ENCODE measurements around the gene RPE65.
"Not testable (repeated sequence)": the region's sequence is repeated elsewhere in the genome, so short reads cannot be mapped to it uniquely, and the experiment has no call there.

Gene RPE65

DNA sequence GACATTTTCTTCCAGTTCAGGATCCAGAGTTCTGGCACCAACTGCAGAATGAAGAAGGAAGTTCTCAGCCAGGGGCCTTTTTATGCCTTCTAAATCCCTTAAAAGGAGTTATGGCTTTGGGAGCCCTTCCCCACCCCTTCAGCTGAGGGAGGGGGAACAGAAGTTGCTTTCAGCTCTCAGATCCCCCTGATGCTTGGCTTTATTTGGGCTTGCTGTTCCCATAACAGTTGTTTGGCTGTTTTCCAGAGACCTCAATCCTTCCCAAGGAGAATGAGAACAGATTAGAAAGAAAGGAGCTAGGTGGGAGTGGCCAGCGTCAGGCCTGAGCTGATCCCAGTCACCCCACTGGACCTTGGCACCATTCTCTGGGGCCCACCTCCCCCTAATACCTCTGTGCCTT, at the start of gene RPE65:
Gene RPE65 (minus strand): TSS at position 54 of the 400 bp plus-strand sequence. CDS start 49 bp downstream, at position 5.
- peak in 4 of 56 donors; percentile 1 to 30 (median 4) for DNase-seq

DNA sequence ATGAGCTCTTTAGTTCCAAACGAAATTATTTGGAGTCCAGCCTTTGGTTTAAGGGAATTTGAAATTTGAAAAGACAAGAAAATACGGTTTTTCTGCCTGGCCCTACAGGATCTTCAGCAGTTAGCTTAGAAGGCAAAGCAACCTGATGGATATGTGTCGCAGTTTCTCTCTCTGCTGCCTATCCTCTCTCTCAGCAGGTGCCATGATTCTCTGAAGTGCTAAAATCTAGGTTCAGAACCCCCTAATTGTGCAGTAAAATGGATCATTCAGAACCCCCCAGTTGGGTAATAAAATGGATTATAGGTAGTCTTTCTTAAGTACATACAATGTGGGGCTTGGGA, 47.6 kb upstream of the RPE65 start:
- DNase-seq = no peak

DNA sequence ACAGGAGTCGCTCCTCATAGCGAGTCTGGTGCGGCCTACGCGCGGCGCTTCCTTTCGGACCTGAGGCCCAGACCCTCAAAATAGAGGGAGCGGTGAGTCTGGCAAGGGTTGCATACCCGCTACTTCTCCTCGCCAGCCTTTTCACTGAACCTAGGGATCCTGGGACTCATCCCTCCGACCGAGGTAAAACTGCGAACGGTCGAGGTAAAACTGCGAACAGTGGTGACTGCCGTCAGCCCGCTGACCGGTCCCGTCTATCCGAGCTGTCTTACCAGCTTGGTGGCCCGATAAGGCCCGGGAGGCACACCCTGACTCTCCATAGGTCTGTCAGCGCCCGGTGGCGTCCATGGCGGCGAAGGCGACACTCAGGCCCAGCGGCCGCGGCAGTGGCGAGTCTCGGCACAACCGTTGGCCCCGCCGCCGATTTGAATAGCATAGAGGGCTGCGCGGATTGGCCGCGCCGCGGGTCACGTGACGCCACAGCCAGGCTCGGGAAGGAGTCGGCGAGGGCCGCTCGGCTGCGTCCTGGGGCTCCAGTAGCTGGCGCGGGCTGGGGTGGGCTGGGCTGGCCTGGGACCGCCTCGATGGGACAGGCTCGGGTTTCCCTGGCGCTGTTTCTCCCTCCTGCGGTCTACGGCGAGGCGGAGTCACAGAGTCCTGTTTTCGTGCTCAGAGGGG, 47.1 kb upstream of the RPE65 start, which contains the start of gene DEPDC1:
Gene DEPDC1 (minus strand): TSS at position 403 of the 678 bp plus-strand sequence. CDS start 83 bp downstream, at position 320.
- peak; percentile 33 to 93 (median 82) for DNase-seq

DNA sequence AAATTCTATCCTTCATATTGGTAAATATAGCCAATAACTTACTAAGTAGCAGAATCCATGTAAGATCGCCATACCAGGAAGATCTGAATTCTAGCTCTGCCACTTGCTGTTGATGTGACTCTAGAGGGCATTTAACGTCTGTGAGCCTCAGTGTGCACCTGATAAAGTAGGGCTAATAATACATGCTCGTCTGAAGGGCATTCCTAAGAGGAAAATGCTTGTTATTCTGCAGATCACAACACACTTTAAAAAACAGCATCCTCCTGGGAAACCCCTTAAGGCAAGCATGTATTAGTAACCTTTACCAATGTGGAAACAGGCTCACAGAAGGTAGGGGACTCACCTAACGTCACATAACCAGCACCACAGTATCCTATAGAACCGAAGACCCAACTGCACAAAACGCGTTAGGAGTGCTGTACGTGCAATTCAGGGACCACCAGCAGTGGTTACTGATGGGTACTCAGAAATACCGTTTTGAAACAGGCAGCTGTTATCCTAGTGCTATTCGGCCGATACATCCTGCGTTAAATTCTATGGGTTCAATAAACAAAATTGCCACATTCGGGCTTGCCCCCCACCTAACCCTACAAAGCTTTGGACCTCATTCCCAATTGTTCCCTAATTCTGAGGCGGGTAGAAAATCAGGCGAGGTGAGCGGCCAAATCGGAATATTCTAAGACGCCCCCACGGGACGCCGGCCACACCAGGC, 46.4 kb upstream of the RPE65 start:
- no peak for DNase-seq

DNA sequence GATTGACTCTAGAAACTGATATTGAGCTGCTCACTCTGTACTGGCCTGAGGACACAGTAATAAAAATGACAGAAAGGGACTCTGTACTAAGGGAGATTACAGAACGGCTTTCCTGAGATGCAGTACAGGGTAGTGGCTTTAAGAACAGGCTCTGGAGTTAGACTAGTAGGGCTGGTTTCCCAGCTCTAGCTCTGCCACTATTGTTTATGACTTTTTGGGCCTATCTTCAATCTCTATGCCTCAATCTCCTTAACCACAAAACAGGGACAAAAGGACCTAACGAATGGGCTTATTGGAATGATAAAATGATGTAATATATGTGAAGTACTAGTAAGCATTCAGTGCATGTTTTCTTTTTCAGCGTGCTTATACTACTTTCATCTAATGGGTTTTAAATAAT, 45.8 kb upstream of the RPE65 start:
- DNase-seq = no peak

DNA sequence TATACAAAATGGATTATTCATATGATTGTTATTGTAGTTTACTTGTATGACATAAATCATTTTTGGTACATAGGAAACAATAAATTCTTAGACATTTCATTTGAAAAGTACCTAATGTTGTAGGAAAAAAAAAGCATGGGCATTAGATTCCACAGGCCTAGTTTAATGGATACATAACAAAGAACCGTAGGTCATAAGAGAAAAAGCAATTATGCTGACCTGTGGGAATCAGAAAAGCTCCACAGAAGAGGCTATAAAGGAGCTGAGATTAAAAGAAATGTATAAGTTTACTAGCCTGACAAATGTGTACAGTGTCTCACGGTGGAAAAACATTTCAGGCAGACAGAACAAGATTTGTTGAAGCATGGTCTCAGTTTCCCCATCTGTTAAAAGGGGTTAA, 43.4 kb upstream of the RPE65 start:
- DNase-seq = no peak

DNA sequence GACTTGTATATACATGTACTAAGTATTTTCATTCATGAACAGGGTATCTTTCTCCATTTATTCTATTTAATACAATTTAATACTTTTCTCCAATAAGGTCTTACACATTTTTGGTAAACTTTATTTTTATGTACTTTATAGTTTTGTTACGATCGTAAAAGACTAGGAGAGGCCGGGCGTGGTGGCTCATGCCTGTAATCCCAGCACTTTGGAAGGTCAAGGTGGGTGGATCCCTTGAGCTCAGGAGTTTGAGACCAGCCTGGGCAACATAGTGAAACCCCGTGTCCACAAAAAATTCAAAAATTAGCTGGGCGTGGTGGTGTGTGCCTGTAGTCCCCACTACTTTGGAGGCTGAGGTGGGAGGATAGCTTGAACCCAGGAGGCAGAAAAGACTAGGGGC, 42.5 kb upstream of the RPE65 start:
- not testable (repeated sequence) for DNase-seq

DNA sequence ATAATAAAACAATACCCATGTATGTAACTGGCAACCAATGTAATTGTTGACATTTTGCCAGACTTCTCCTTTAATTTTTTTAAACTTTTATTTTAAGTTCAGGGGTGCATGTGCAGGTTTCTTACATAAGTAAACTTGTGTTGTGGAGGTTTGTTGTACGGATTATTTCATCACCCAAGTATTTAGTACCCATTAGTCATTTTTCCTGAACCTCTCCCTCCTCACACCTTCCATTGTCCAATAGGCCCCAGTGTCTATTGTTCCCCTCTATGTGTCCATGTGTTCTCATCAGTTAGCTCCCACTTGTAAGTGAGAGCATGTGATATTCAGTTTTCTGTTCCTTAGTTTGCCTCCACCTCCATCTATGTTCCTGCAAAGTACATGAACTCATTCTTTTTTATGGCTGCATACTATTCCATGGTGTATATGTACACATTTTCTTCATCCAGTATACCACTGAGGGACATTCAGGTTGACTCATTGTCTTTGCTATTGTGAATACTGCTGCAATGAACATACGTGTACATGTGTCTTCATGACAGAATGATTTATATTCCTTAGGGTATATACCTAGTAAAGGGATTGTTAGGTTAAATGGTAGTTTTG, 40.4 kb upstream of the RPE65 start:
- DNase-seq = no peak

DNA sequence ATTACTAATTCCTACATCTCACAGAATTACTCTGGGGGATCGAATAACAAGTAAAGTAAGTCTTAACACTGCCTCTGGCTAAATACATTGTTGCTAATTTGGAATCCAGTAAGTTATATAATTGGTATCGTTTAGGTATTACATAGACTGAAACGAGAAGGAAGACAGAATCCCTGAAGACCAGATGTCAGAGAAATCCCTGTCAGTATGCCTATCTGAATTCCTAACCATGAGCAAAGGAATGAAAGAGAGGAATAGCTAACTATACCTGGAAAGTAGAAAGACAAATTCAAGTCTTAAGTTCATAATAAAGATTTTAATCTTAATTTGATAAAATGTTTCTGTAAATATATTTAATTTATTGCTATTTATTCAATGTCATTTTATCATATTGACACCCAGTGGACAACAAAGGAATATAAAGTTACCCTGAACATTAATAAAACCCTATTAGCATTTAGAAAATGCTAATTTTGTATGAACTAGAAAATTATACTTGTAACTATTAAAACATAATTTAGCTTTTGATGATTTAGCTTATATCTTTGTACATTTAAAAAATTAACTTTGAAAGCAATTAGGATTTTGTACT, 35.8 kb upstream of the RPE65 start:
- DNase-seq = no peak

DNA sequence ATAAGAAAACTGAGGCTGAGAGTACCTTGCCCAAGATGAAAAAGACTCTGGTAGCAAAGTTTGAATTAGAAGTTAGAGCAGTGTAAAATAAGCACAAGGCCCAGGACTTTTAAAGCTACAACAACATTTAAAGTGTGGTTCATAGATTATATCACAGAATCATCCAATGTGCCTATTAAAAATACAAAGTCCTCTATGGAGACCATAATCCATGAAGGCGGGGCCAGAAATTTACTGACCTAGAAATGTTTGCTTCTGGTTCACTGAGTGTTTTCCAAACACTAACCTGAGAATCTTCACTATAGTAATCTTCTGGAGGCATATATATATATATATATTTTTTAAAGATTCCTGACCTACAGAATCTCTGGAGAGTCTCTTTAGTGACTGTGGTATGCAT, 34.9 kb upstream of the RPE65 start:
- no peak for DNase-seq

DNA sequence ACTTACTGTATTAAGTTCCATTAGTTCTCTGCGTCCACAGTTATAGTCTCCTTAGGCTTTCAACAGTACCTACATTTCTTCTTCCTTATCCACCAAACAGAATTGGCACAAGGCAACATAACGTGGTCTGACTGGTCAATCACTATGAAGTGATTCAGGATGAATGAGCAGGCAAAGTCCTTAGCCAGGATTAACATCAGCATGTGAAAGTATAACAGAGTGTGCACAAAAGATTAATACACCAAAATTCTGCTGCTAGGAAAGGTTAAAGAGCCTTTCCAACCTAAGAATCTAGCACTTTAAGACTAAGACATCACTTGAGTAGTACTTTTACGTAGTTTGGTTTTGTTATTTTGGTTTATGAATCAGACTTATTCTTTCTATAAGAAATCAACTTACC, 31.3 kb upstream of the RPE65 start:
- no peak for DNase-seq

DNA sequence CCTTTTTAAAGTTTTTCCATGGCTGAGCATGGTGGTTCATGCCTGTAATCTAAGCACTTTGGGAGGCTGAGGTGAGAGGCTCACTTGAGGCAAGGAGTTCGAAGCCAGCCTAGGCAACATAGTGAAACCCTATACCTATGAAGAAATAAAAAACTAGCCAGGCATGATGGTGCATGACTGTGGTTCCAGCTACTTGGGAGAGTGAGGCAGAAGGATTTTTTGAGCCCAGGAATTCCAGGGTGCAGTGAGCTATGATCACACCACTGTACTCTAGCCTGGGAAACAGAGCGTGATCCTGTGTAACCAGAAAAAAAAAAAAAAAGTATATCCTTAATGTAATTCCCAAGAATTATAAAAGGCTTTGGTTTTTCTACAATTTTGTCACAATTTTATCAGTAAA, 29.7 kb upstream of the RPE65 start:
- no peak for DNase-seq

DNA sequence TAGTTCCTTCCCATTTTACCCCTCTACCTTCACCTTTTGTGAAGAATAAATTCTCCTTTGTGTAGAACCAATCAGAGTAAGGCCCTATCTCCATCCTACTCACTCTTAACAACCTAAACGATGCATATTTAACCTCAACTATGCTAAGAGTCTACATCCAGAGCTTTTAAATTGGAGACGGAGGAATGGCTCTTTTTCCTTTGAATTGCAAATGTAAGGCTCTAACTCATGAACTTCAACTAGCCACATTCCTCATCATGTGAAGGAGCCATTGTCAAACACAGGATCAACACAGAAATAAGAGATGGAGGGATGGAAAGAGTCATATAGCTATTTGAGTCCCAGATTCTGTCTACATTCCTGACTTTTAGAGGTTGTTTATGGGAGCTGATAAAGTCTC, 28.9 kb upstream of the RPE65 start:
- DNase-seq = no peak

DNA sequence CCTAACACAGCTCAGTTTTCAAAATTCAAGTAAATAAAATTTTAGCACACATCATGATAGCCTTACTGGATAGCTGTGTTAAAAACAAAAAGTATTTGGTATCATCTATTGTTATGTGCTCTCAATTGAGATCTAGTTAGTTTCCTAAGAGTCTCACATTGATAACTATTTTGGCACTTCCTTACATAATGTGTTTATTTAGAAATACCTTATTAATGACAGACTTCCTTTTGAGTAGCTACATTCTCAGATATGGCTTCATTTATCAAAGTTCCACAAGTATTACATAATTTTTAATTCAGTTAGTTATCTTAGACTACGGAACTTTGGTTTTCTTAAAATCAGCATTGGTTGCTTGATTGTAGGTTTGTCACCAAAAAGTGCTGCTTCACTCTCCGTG, 26.9 kb upstream of the RPE65 start:
- not testable (repeated sequence) for DNase-seq

DNA sequence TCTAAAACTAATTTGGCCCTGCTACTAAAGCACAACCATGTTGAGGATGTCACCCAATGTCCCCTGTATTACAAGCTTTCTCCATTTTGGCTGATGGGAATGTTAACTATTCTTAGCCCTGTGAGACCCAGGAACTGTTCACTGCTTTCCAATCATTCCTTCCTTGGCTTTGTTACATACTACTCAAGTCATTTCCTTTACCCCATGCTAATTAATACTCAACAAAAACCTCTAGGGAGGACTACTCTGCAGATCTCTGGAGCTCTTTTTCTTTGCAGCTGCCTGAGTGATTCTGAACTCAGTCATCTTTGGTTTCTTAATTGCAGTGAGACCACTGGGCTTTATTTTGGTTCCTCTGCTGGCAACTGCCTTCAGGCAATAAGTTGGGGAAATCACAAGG, 23.3 kb upstream of the RPE65 start:
- no peak for DNase-seq

DNA sequence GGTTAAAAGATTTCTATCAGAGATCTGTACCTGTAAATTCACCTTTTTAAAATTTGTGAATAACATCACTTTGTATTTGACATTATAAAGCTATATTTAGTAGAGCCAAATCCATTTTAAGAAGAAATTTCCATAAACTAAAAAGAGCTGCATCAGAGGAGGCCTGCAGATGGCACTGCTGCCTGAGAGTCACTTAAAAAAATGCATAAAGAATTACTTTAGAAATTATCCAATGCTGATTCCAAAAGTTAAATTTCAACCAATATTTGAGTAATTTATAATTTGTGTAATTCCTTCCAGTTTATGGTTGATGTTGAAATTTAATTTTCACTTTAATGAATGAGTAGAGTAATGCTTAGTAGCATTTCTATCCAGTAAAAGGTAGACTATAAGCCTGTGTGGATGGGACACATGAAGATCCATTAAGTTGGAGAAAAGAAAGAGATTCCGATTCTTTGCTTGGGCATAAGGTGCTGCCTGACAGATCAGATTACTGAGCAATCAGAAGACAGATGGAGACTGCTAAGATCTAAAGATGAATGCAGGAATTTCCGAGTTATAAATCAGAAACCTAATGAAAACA, 20.7 kb upstream of the RPE65 start:
- DNase-seq = peak in 4 of 56 donors; percentile 5 to 32 (median 10)

DNA sequence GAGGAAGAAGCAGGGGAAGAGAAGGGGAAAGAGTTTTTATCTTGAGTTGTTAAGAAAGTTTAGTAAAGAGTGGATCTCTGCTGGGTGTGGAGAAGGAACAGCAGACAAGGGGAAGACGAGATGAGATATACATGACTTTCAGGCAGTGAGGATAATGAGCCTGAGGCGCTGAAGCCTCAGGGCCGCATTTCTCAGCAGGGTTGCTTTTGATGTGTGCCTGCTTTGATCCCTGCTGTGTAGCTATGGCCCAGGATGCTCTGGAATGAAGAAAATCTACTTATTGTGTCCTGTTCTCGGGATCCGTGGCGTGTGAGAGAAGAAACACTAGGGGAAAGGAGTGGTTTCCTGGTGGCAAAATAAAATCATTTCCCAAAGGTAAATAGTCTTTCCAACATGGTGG, 15.1 kb upstream of the RPE65 start:
- no peak for DNase-seq

DNA sequence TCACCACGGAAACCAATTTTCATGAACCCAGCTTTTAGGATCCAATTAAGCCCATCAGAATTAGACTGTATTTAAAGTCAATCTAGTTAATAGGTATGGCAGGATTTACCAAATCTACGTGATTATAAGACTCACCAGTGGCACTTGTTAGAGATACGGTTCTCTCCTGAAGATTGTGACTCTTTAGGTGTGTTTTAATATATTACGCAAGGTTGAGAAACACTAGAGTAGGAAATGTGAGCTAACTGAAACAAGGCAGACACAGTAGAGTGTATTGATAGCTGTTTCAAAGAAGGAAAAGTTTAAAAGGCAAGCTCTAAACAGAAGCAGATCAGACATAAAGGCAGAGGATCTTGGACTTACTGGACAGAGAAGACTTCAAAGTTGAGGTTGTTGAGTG, 11.2 kb upstream of the RPE65 start:
- no peak for DNase-seq

DNA sequence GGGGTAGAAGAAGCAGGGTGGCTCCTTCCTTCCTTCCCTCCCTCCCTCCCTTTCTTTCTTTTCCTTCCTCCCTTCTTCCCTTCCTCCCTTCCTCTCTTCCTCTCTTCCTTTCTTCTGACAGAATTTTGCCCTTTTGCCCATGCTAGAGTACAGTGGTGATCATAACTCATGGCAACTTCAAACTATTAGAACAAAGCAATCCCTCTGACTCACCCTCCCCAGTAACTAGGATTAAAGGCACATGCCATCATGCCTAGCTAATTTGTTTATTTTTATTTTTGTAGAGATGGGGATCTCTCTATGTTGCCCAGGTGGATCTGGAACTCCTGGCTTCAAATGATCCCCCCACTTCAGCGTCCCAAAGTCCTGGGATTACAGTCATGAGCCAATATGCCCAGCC, 10.0 kb upstream of the RPE65 start:
- DNase-seq = no peak

DNA sequence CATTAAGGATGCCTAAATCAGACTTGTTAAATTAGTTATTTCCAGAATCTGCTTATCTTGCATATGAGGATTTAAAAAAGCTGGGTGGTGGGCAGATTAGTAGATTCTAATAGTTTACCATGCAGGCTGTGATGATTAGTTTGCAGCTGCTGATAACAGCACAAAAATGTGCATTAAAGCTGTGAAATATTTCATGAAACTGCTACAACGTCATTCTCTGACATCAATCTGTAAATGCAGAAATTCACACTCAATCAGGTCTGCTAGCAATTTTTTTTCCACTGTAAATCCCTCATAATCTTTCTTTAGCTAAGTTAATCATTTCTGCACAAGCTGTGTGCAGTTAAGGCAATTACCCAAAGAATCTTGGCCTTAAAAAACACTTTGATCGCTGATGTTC, 9.3 kb upstream of the RPE65 start:
- DNase-seq = no peak

DNA sequence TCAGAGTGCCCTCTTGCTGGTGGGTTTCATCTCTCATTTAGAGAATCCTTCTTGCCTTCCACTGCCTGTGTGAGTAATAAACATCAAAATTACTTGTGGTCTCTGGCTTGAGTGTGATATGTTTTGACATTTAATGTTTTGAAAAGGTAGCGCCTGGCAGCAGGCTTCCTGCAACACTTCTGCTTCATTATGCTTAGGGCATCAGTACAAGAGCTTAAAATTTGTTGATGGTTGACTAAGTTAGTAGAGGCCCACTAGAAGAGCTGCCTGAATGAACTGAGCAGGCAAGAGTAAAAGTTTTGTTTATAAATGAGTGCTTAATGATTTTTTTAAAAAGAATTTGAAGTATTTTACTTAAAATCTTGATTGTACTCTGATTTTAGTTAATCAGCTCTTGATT, 6.4 kb upstream of the RPE65 start:
- DNase-seq = no peak

DNA sequence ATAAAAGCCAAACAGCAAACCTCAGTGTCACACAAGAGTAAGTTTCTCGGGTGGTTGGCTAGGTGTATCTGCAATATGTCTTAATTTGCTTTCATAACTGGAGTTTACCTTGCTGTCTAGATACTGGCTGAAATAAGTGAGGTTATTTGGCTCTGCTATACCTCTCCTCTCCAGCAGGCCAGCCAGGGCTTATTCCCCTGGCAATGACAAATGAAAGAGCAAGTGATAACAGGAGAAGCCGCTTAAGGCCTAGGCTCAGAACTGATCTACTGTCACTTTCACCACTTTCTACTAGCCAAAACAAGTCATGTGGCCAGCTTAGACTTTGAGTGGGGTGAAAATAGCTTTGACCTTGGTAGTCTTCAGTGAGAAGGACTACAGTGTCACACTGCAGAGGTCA, 4.8 kb upstream of the RPE65 start:
- DNase-seq = no peak

Measured in amygdala (tissue), 56 donors.